Mesendoderm (in vitro differentiated cells): ENCODE results near the gene SCAF4.

Experiments used
- DNase-seq: peaks from one replicate; pipeline ENCODE4 v3.0.0; 2013
- H2AK5ac ChIP-seq: 2 replicates; pipeline ENCODE4 v1.6.1; 2013; ENCODE audit warnings: low read length, inconsistent platforms
- H2BK120ac ChIP-seq: 2 replicates; pipeline ENCODE4 v1.6.1; 2013; ENCODE audit warnings: low read depth, mild to moderate bottlenecking, low read length, moderate library complexity, mixed read lengths
- H2BK15ac ChIP-seq: replicated peaks from 2 replicates; pipeline ENCODE4 v1.6.1; 2013; ENCODE audit warnings: low read depth, mild to moderate bottlenecking, moderate library complexity
- H2BK5ac ChIP-seq: 2 replicates; pipeline ENCODE4 v1.6.1; 2013; ENCODE audit warnings: low read length, inconsistent platforms
- H3K18ac ChIP-seq: 2 replicates; pipeline ENCODE4 v1.6.1; 2013; ENCODE audit warnings: mild to moderate bottlenecking, low read length, mixed read lengths
- H3K23ac ChIP-seq: one replicate; pipeline ENCODE4 v1.6.1; 2013; ENCODE audit warnings: low read length
- H3K27ac ChIP-seq: 2 replicates; pipeline ENCODE4 v1.5.1; 2013; ENCODE audit warnings: low read depth, mild to moderate bottlenecking, inconsistent platforms, low read length, moderate library complexity
- H3K27me3 ChIP-seq: 2 replicates; pipeline ENCODE4 v1.6.1; 2013; ENCODE audit warnings: low read length, control low read depth, mild to moderate bottlenecking, inconsistent platforms; ENCODE audit not compliant: insufficient read depth, poor library complexity
- H3K36me3 ChIP-seq: 2 replicates; pipeline ENCODE4 v1.6.1; 2013; ENCODE audit warnings: low read length, inconsistent platforms; ENCODE audit not compliant: control insufficient read depth, insufficient read depth
- H3K4ac ChIP-seq: one replicate; pipeline ENCODE4 v1.6.1; 2013; ENCODE audit warnings: low read depth, mild to moderate bottlenecking, low read length, moderate library complexity
- H3K4me1 ChIP-seq: 2 replicates; pipeline ENCODE4 v1.6.1; 2013; ENCODE audit warnings: low read depth, low read length, inconsistent platforms; ENCODE audit not compliant: control insufficient read depth
- H3K4me2 ChIP-seq: 2 replicates; pipeline ENCODE4 v1.6.1; 2013; ENCODE audit warnings: low read length
- H3K4me3 ChIP-seq: 2 replicates; pipeline ENCODE4 v1.5.1; 2013; ENCODE audit warnings: mild to moderate bottlenecking, low read length
- H3K56ac ChIP-seq: one replicate; pipeline ENCODE4 v1.6.1; 2013; ENCODE audit warnings: low read length
- H3K79me1 ChIP-seq: 2 replicates; pipeline ENCODE4 v1.6.1; 2013; ENCODE audit warnings: low read length, inconsistent platforms
- H3K79me2 ChIP-seq: 2 replicates; pipeline ENCODE4 v1.6.1; 2013; ENCODE audit warnings: mild to moderate bottlenecking, low read length; ENCODE audit not compliant: control insufficient read depth, insufficient read depth
- H3K9ac ChIP-seq: 2 replicates; pipeline ENCODE4 v1.6.1; 2013; ENCODE audit warnings: low read length, inconsistent platforms
- H4K5ac ChIP-seq: one replicate; pipeline ENCODE4 v1.6.1; 2013; ENCODE audit warnings: low read length
- H4K8ac ChIP-seq: one replicate; pipeline ENCODE4 v1.6.1; 2013; ENCODE audit warnings: low read depth, mild to moderate bottlenecking, control low read depth, low read length, moderate library complexity
- WGBS: extraction: QIAGEN DNeasy Blood & Tissue Kit; methylation state at CpG from one replicate; pipeline ENCODE4 v1.1.7; 2013; ENCODE audit warnings: low lambda C conversion rate, missing lambda C conversion rate; ENCODE audit not compliant: insufficient coverage; ENCODE audit errors: extremely low coverage; 5-methylcytosine and 5-hydroxymethylcytosine counted together

The SCAF4 gene

GRCh38 chr21:31729622-31730343 lies 2.1 kb downstream of the SCAF4 start:
- Histone ChIP-seq H3K36me3 (no peaks in the 10 kb centered on the region), H3K27me3 (no peaks in the 10 kb centered on the region), H4K5ac (no peak overlapping the region), H2BK5ac (no peak overlapping the region), H3K27ac (no peak overlapping the region), H3K56ac (peak overlapping the region; percentile 97), H3K4ac (no peak overlapping the region), H2BK15ac (no peak overlapping the region), H3K4me2 (peak overlapping the region; percentile 39), H4K8ac (no peak overlapping the region), H3K4me1 (peaks cover 14% of the 10 kb centered on the region), H3K4me3 (no peak overlapping the region), H3K79me1 (peaks cover 7% of the 10 kb centered on the region), H3K9ac (peak overlapping the region; percentile 97), H2AK5ac (no peak overlapping the region), H3K23ac (no peak overlapping the region), H2BK120ac (no peak overlapping the region), H3K18ac (no peak overlapping the region), H3K79me2 (peaks cover 61% of the 10 kb centered on the region)
- no peak for DNase-seq
- 100% methylated on average over 1 of the region's 4 CpGs for WGBS

- no peak overlapping the region for H3K18ac ChIP-seq
- 100% methylated on average over 2 of the region's 3 CpGs for WGBS
- H2AK5ac ChIP-seq = no peak overlapping the region
- H3K36me3 ChIP-seq = no peaks in the 10 kb centered on the region
- H3K27ac ChIP-seq = no peak overlapping the region
- no peak overlapping the region for H3K4ac ChIP-seq
- H3K4me2 ChIP-seq = peak overlapping the region; percentile 13
- peaks cover 68% of the 10 kb centered on the region for H3K79me2 ChIP-seq
- DNase-seq = no peak
- no peak overlapping the region for H3K56ac ChIP-seq
- peaks cover 14% of the 10 kb centered on the region for H3K4me1 ChIP-seq
- H3K79me1 ChIP-seq = peaks cover 7% of the 10 kb centered on the region
- H2BK120ac ChIP-seq = no peak overlapping the region
- peak overlapping the region; percentile 15 for H3K9ac ChIP-seq
- H3K27me3 ChIP-seq = no peaks in the 10 kb centered on the region
- no peak overlapping the region for H2BK5ac ChIP-seq
- H2BK15ac ChIP-seq = no peak overlapping the region
- no peak overlapping the region for H4K8ac ChIP-seq
- H3K23ac ChIP-seq = no peak overlapping the region
- H3K4me3 ChIP-seq = no peak overlapping the region
- H4K5ac ChIP-seq = no peak overlapping the region
Measured at GRCh38 chr21:31728952-31729351, 3.0 kb downstream of the SCAF4 start.

GRCh38 chr21:31728191-31728590 lies 3.7 kb downstream of the SCAF4 start:
- no peak for DNase-seq
- Histone ChIP-seq H3K9ac (no peak overlapping the region), H2BK15ac (no peak overlapping the region), H3K79me2 (peaks cover 74% of the 10 kb centered on the region), H3K56ac (no peak overlapping the region), H3K27ac (no peak overlapping the region), H3K4me2 (no peak overlapping the region), H2AK5ac (no peak overlapping the region), H3K27me3 (no peaks in the 10 kb centered on the region), H4K8ac (no peak overlapping the region), H3K4me1 (peaks cover 14% of the 10 kb centered on the region), H3K18ac (no peak overlapping the region), H2BK120ac (no peak overlapping the region), H4K5ac (no peak overlapping the region), H3K36me3 (no peaks in the 10 kb centered on the region), H3K4ac (no peak overlapping the region), H3K4me3 (no peak overlapping the region), H2BK5ac (no peak overlapping the region), H3K23ac (no peak overlapping the region), H3K79me1 (peaks cover 7% of the 10 kb centered on the region)
- WGBS = 100% methylated on average over 1 of the region's 2 CpGs

- H3K4me2 ChIP-seq = no peak overlapping the region
- H3K79me1 ChIP-seq = peaks cover 7% of the 10 kb centered on the region
- H3K27ac ChIP-seq = no peak overlapping the region
- H3K4me3 ChIP-seq = no peak overlapping the region
- H2BK5ac ChIP-seq = no peak overlapping the region
- H4K5ac ChIP-seq = no peak overlapping the region
- H3K4me1 ChIP-seq = peaks cover 8% of the 10 kb centered on the region
- no peak overlapping the region for H2AK5ac ChIP-seq
- no peak overlapping the region for H4K8ac ChIP-seq
- no peak overlapping the region for H3K4ac ChIP-seq
- no peak overlapping the region for H3K56ac ChIP-seq
- H3K9ac ChIP-seq = no peak overlapping the region
- H3K18ac ChIP-seq = no peak overlapping the region
- no peak overlapping the region for H3K23ac ChIP-seq
- no peaks in the 10 kb centered on the region for H3K27me3 ChIP-seq
- no peak for DNase-seq
- no peaks in the 10 kb centered on the region for H3K36me3 ChIP-seq
- WGBS = no CpG with 5 or more reads among the region's 7 CpGs
- H2BK120ac ChIP-seq = no peak overlapping the region
- peaks cover 83% of the 10 kb centered on the region for H3K79me2 ChIP-seq
- H2BK15ac ChIP-seq = no peak overlapping the region
Measured at GRCh38 chr21:31727181-31727580, 4.7 kb downstream of the SCAF4 start.

GRCh38 chr21:31726407-31726806 lies 5.5 kb downstream of the SCAF4 start:
- Histone ChIP-seq H3K79me1 (peaks cover 7% of the 10 kb centered on the region), H3K4me1 (peaks cover 8% of the 10 kb centered on the region), H3K18ac (no peak overlapping the region), H2BK5ac (no peak overlapping the region), H3K4ac (no peak overlapping the region), H3K9ac (no peak overlapping the region), H4K8ac (no peak overlapping the region), H3K23ac (no peak overlapping the region), H4K5ac (no peak overlapping the region), H2BK15ac (no peak overlapping the region), H3K36me3 (no peaks in the 10 kb centered on the region), H3K4me2 (no peak overlapping the region), H3K56ac (no peak overlapping the region), H3K79me2 (peaks cover 86% of the 10 kb centered on the region), H3K27me3 (no peaks in the 10 kb centered on the region), H2AK5ac (no peak overlapping the region), H2BK120ac (no peak overlapping the region), H3K27ac (no peak overlapping the region), H3K4me3 (no peak overlapping the region)
- DNase-seq = no peak
- WGBS = no CpG with 5 or more reads among the region's 4 CpGs
